ENCODE data around the gene ERP27.

The ERP27 gene

DNA sequence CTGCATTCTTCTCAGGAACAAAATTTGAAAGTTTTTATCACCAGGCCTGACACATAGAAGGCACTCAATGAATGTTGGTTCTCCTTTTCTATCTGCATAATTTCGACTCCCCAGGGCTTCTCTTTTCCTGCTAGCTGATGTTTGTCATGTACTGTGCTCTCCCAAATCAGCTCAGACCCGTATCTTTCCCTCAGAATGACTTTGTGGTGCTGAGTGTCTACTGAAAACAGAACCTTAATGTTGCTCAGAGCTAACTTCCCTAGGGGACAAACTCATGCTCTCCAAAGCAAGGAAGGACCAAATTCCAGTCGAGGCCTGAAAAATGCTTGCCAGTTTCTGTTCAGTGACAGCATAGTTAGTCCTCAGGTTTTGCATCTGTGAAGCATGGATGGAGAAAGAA is 21.1 kb upstream of the ERP27 start:
- peak; percentile 62 for DNase-seq

GRCh38 chr12:14959126-14959440 is 20.7 kb upstream of the ERP27 start:
- DNase-seq: no peak

DNA sequence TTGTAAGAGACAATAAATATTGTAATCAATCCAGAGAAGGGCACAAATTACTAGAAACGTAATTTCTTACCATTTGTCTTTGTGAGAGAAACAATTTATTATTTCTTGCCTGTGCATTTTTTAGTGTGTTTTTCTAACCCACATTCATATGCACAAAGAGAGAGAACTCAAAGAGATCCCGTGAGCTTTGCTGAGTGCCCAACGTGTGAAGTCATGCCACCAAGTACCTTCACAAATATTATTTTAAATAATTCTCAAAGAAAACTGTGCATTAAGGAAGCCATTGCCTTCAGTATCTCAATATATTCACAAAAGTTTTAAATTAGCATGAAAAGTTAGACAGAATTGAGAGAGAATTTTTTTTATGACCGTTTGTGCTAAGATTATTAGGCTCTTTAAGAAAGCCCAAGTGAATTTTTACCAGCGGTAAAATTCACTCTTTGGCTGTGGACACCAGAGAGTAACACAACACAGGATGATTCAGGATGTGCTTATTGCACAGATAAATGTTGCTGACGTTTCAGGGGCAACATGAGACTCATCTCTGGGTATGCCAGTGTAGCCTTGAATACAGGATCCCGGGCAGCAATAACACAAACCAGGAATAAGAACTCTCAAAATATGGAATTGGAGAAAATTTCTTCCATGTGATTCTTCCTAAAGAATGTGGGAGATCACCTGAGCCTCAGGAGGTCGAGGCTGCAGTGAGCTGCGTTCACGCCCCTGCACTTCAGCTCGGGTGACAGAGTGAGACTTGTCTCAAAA is 20.2 kb upstream of the ERP27 start:
- DNase-seq: peak; percentile 53

- DNase-seq: peak; percentile 39
Observed at GRCh38 chr12:14957551-14958168, 19.3 kb upstream of the ERP27 start.

- DNase-seq: no peak
Observed at GRCh38 chr12:14956905-14957304, 18.6 kb upstream of the ERP27 start.

DNA sequence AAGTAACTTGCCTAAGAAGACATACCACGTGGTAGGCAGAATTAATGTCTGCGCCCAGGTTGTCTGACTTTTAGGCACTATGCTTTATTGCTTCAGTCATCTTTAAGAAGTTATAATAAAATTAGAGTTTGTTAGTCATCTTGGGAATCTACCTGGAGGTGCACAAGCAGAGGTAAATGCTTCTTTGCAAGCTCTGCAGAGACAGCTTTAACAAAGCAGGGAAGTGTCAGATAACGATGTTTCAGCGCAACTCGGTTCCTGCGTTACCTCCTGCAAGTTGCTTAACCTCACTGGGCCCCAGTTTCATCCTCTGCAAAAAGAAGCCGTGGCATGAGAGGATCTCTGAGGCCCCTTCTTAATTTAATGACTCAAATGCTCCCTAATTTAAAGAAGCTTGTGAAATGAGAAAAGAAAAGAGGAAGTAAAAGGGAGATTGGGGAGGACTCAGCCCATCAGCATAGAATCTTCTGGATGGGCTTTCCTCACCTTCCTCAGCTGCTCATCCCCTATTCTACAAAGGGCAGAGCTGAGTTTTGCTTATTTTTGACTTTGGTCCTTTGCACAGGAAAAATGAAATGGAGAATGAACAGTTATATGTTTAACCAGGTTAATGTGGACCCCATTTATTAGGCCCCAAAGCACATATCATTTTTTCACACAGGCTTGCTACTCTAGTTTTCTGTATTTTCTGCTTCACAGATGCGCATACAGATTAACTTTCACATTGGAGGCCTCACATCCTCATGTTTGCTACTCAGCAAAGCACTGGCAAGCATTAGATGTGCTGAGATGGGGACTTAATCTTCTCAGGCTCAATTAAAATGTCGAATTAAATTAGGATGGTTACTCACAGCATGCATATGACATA is 17.9 kb upstream of the ERP27 start:
- peak; percentile 77 for DNase-seq

DNA sequence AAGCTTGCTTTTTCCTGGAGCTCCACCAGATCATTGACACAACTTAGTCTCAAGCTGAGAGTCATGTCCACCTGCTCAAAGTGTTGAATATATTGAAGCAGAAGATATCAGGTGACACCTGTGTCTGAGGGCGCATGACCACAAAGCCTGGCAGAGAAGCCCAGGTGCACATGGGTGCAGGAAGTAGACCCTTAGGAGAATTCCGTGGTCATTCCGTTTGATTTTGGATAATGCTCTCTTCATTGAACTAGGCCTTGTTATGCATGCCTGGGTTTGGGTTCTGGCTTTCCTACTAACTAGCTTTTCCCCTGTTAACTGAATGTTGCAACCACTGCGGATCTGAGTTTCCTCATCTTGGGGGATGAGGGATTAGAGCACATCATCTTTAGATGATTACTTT is 15.9 kb upstream of the ERP27 start:
- DNase-seq: peak; percentile 13

- no peak for DNase-seq
Observed at GRCh38 chr12:14953752-14954151, 15.4 kb upstream of the ERP27 start.

GRCh38 chr12:14952299-14952921 is 14.1 kb upstream of the ERP27 start:
- peak; percentile 73 for DNase-seq

- no peak for DNase-seq
Observed at GRCh38 chr12:14951851-14952250, 13.5 kb upstream of the ERP27 start.

GRCh38 chr12:14950982-14951746 is 12.8 kb upstream of the ERP27 start:
- peak; percentile 15 for DNase-seq

DNA sequence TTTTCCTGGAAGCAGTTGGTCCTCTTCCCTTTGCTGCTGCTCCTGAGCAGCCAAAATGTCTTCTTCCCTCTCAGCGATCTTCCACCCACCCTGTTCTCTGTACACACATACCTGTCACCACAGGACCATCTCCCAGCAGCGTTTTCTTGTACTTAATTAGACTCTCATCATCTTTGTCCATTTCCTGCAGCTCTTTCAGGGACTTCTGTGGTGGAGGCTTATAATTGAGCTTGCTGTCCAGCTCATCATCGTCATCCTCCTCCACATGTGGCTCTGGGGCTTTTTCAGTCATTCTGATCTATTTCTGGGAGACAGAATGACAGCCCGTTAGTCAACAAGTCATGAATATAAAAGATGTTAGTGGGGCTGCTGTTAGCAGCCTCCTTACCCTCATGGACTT is 12.1 kb upstream of the ERP27 start:
- DNase-seq: no peak

- DNase-seq: no peak
Observed at GRCh38 chr12:14949631-14950030, 11.3 kb upstream of the ERP27 start.

DNA sequence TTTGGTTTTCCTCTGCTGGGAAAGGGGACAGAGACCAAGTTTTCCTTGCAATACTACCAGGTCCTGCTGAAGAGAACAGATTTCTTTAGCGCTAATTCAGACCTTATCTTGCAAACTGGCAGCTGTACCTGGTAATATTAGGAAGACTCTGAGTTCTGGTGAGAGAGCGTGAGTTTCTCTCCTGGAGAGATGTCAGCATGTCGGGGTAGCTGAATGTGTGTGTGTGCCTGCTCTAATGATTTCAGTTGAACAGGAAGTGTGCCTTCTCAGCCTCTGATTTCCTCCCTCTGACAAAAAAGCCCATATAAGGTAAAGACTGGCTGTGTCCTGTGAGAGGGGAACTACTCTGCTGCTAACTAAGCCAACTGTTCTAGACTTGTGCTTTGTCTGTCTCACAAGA is 10.3 kb upstream of the ERP27 start:
- DNase-seq: peak; percentile 95

DNA sequence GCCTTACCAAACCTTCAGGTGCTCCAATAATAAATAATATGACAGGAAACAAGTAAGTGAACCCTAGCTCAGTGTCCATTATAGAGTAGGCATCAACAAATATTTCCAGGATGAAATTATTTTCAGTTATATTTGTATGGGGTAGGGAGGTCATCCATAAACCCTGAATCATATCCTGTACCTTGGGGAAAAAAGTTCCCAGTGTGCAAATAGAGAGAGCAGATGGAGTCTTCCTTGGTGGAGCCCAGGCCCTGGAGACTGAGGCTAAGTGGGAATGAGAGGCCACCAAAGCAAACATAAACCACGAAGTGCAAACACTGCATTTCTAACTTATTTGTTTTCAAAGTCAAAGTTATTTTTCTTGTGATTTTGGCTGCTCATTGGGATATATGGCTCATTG is 8.5 kb upstream of the ERP27 start:
- DNase-seq: no peak

- no peak for DNase-seq
Observed at GRCh38 chr12:14946162-14946561, 7.8 kb upstream of the ERP27 start.

- DNase-seq: no peak
Observed at GRCh38 chr12:14942196-14942931, 4.0 kb upstream of the ERP27 start.

GRCh38 chr12:14941369-14941768 is 3.0 kb upstream of the ERP27 start:
- DNase-seq: no peak

DNA sequence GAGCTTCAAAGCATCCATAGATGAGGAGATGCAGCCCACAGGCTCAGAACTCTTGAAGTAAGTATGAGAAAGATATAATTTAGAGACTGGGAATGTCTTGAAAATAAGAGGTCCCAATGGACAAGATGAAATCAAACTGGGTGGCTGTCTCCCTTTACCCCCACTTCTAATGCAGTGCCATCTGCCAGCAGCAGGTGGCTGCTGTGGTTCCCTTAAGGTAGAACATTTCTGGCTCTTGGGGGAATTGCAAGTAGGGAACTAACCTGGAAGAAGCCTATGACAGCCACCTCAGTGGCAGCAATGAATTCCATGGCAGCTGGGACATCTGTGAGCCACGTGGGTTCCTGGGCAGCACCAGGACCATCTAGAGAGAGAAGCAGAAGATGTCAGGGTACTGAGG is 648 bp downstream of the ERP27 start:
- peak; percentile 56 for DNase-seq

DNA sequence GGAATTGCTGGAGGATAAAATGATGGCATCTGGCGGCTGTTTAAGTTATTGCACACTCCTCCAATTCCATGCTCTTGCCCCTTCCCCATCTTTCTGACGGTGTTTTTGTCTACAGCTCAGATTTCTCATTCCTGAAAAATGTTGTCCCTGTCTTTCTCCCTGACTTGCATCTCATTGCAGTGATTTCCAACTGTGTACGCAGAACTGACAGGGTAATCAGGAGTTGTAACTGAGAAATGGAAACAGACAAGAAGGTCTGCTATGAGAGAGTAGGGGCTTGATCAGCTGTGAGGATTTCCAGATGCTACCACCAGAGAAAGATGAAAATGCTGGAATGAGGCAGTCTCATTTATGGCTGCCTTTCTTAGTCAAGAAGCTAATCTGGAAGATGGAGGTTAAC is 1.3 kb downstream of the ERP27 start:
- DNase-seq: no peak

GRCh38 chr12:14936224-14936861 is 2.0 kb downstream of the ERP27 start:
- DNase-seq: no peak

Measured in hematopoietic multipotent progenitor cell treated with erythropoietin and hydrocortisone succinate and interleukin-3 and kit ligand, for 4 days (in vitro differentiated cells).